ENCODE data around the gene DPYD.

DPYD gene

GRCh38 chr1:97680894-97681293 lies 239.9 kb downstream of the DPYD start:
- peak; percentile 10 for DNase-seq

DNA sequence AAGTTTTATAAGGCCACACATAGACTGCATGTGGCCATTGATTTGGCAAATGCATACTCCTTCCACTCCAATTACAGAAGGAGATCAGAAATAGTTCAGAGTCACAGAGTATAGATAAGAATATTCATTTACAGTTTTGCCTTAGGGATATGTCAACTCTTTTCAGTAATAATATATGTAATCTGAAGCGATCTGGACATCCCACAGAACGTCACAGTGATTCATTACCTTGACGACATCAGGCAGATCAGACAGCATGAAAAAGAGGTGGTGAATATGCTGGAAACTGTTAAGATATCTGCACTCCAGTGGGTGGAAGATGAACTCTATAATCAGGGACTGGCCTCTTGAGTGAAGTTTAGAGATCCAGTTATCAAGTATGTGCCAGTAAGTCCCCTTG lies 240.4 kb downstream of the DPYD start:
- no peak for DNase-seq

DNA sequence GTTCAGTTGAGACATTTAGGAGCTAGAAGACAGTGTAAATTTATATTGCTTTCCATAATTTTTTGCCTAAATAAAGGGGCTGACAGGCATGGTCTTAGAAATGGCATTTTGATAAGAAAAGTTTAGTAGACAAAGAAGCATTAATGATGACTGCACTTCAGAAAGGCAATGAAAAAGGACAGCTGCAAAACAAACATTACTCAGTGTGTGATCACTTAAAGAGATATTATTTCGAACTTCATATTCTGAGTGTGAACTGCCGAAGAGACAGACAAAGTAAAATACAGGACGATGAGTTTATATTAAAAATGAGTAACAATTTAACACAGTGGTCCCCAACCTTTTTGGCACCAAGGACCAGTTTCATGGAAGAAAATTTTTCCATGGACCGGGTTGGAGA lies 243.1 kb downstream of the DPYD start:
- no peak for DNase-seq

- DNase-seq = no peak
Measured at GRCh38 chr1:97674517-97674916, 246.3 kb downstream of the DPYD start.

GRCh38 chr1:97668945-97669344 lies 251.9 kb downstream of the DPYD start:
- no peak for DNase-seq

- DNase-seq = no peak
Measured at GRCh38 chr1:97660431-97661105, 260.3 kb downstream of the DPYD start.

- no peak for DNase-seq
Measured at GRCh38 chr1:97654876-97655585, 265.8 kb downstream of the DPYD start.

GRCh38 chr1:97651250-97651649 lies 269.6 kb downstream of the DPYD start:
- no peak for DNase-seq

DNA sequence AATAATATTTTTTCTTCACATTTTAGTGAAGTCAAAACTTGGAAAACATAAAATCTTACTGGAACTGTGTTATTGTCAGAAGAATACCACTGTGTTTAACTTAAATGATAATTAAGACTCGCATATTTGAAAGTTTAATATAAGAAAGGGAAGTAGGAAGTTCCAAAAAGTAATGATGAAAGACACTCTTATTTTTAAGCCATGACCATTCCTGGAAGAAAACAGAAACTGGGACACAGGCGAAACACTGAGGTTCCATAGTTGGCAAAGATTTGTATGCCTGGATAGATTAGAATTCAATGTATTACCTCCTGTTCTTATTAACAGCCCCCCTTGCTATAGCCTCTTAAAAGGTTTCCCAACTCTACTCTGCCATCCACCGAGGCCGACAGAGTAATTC lies 271.2 kb downstream of the DPYD start:
- DNase-seq = no peak

DNA sequence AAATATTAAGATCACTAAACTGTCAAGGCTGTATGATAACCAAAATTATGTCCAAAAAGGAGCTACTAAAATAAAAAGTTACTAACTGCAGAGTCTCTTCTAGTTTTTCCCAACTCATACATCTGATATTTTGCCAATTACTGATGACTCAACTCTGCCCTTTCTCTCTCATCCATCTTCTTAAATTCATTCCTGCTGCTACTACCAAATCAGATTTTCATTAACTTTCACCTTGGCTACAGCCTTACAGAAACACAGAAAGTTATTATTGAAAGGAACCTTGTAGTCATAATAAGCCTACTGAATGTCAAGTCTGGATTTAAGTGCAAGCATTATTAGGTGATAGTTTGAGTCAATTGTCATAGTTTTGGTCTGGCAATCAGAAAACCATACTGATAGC lies 273.1 kb downstream of the DPYD start:
- DNase-seq = no peak

GRCh38 chr1:97646071-97646470 lies 274.8 kb downstream of the DPYD start:
- no peak for DNase-seq

GRCh38 chr1:97640677-97641076 lies 280.2 kb downstream of the DPYD start:
- no peak for DNase-seq

DNA sequence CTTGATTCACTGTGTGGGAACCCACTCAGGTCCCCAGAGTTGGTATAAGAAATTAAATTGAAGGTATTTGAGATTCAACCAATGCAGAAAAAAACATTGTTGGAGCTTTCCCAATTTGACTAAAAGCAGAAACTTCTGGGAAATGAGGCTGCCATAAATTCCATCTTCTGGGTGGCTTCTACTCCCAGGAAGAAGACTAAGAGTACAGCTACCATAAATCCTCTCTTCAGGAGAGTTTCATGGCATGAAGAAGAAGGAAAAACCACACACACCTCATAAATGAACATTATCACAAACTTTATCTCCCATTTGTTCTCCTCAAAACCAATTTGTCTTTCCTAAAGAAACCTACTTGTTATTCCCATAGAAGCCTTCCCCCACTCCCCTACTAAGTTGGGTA lies 283.9 kb downstream of the DPYD start:
- DNase-seq = no peak

GRCh38 chr1:97634758-97635157 lies 286.1 kb downstream of the DPYD start:
- DNase-seq = no peak

DNA sequence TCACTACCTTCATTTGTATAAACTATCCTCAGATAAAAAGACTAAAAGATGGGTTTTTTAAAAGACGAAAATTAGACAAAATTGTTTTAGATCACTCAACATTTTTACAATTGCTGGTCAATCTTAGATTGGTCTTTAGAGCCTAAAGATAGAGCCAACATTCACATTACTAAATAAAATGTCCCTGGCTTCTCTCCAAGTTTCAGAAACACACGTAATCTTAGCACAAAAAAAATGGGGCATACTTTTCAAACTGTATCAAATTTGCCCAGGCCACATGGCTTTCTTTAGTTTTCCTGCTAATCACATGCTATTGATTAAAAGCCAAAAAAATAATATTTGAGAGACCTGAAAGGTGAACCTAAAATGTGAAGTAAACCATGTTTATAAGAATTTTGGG lies 288.1 kb downstream of the DPYD start:
- DNase-seq = no peak

- peak; percentile 25 for DNase-seq
Measured at GRCh38 chr1:97632075-97632474, 288.8 kb downstream of the DPYD start.

GRCh38 chr1:97630948-97631347 lies 289.9 kb downstream of the DPYD start:
- DNase-seq = peak; percentile 7

DNA sequence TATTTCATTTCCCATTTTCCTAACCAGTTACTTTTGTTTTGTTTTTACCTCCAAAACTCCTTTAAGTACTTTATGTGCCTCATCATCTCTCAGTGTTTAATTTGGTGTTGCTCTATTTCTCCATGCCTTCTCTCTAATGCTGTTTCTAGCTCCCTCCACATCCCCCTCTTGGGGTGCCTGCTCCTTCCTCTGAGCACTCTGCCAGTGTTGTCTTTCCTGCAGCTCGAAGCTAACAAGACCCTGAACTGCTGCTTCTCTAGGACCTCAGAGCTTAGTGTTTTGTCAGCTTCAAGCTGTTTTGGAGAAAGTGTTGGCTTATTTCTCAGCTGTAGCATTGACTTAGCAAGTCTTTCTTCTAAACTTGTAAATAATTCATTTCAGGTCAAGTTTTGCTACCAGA lies 290.6 kb downstream of the DPYD start:
- no peak for DNase-seq

DNA sequence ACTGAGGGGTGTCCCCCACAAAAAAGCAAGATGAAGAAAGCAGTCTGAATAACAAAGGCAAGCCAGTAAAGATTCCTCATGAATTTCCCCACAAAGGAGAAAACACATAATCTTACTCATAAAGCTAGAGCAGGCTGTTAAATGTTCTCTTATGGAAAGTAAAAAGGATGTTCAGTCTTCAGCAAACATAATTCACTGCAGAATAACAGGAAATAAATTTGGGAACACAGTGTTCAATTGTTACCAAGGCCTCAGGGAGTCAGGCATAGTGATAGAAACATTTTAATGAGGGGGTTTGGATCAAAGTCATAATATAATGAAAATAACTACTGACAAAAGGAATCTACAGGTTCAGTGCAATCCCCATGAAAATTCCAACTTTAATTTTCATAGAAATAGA lies 297.6 kb downstream of the DPYD start:
- DNase-seq = no peak

DNA sequence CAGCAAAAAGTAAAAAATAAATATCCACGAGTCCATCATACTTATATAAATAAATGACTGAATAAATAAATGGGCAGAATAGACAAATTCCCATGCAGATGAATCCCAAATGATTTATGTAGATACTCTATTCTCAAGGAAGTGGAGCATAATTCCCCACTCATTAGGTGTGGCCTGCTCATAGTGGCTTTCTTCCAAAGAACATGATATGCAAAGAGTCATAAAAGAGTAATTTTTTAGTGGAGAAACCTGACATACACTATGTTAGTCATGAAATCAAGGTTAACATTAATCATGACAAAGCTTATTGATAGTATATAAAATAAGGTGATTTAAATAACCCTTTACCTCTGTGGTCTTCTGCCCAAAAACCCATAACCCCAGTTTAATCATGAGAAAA lies 298.9 kb downstream of the DPYD start:
- DNase-seq = no peak

DNA sequence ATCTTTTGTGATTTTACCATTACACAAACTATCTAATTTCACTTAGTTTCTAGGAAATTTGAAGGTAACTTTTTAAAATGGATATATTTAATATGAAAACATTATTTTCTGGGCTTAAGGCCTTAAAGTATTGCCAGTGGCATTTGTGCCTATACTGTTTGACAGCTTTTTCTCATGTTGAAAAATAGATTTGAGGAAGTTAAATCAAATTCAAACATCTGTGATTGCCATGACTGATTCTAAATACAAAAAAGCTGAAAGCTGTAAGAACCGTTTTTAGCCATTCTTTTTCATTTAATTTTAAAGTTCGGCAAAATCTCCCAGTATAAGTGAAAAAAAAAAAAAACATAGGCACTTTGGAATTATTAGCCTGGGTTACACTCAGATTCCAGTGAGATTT lies 301.1 kb downstream of the DPYD start:
- DNase-seq = no peak

GRCh38 chr1:97610748-97611147 lies 310.1 kb downstream of the DPYD start:
- no peak for DNase-seq

DNA sequence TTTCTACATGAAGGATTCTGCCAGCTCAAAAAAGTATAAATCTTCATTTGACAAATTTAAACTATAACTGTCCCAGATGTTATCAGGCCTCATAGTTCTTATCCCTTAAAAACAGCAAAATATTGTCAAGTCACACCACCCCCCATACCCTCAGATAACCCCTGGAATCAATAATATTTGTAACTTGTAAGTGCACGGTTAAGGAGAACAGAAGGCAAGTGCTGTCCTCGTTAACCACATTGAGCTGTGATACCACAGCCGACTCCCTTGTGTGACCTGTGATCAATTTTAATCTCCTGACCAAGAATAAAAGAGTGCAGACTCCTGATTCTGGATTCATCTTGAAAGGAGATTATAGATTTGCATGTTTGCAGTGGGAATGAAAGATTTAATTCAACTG lies 310.7 kb downstream of the DPYD start:
- no peak for DNase-seq

DNA sequence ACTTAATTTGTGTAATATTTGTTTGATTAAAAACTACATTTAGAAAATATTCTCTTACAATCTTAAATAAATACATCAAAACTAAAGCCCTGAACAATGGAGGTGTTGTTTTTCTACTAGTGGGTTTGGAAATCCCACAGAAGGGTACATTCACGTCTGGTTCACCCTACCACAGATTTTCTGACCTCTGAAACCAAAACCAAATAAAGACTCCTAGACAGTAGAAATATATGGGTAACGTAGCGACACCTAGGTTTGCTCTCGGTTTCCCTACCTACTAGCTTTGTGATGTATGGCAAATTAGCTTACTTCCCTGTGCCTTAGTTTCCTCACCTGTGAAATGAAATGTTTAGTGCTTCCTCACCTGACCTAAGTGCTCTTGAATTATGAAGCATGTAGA lies 312.6 kb downstream of the DPYD start:
- DNase-seq = no peak

GRCh38 chr1:97603776-97604175 lies 317.1 kb downstream of the DPYD start:
- no peak for DNase-seq
